K562 (cell line): ENCODE measurements around the gene GSX2. TPM values are rescaled to one million over a fixed set of nuclear protein-coding genes. Genes with fewer than 3 reads are reported as not detected.
A peak's percentile ranks its signal among the peaks of the same experiment; 100 is the strongest.

Experiments
- ATAC-seq: fragments of 200-7000 bp; cut with Tn5 transposase; 3 replicates; pipeline ENCODE4 v1.9.1; 2020; ENCODE audit warnings: moderate library complexity
- BruUV-seq: library from RNA; stranded (reverse); fragments of 400-500 nt; replicated peaks from 2 replicates; lab custom pipeline; 2021; lab: Mats Ljungman, UMichigan
- CTCF ChIA-PET: fragments of 300-600 bp; formaldehyde crosslinking; extraction: SDS; loops from one replicate; lab custom pipeline; 2021; ENCODE audit warnings: low intra/inter-chr PET ratio; lab: Yijun Ruan, JAX
- POLR2A ChIA-PET: fragments of 300-600, 350-650 bp; sonication (Branson Sonifier 250); formaldehyde crosslinking; extraction: SDS; loops from one replicate; lab custom pipeline; 2021; ENCODE audit warnings: antibody characterized with exemption, inconsistent platforms; lab: Yijun Ruan, JAX
- DNase-seq, 4 experiments: peaks; one replicate each; pipeline versions ENCODE4 v3.0.0 to v3.0.0-alpha.2; 2011 to 2018; ENCODE audit warnings: low spot score in 3 of 4, mixed read lengths in 3 of 4; ENCODE audit errors: extremely low read depth in 1 of 4
- FAIRE-seq: peaks from 2 replicates; lab custom pipeline; 2011; peaks lifted over from hg19 to GRCh38; lab: Jason Lieb, UNC
- H2AFZ ChIP-seq: 2 replicates; pipeline ENCODE4 v1.6.0; 2011; ENCODE audit warnings: low read depth, low read length, control low read depth, inconsistent platforms
- H3K27ac ChIP-seq: fragments of 200-600 bp; 3 replicates; pipeline ENCODE4 v1.8.0; 2011; ENCODE audit warnings: low read depth, mild to moderate bottlenecking, control low read depth, inconsistent platforms, low read length, moderate library complexity, mixed read lengths; ENCODE audit errors: extremely low read depth
- H3K27me3 ChIP-seq, 2 experiments: fragments of 300-600 bp in 1 of 2; 2 replicates in 1 of 2; 3 replicates in 1 of 2; pipeline versions ENCODE4 v1.6.0 to v1.8.0; 2011; ENCODE audit warnings: inconsistent platforms in 2 of 2, low read length in 2 of 2, mild to moderate bottlenecking in 1 of 2, mixed read lengths in 1 of 2, moderate library complexity in 1 of 2; ENCODE audit not compliant: control insufficient read depth in 2 of 2, insufficient read depth in 2 of 2
- H3K36me3 ChIP-seq: fragments of 300-600 bp; 3 replicates; pipeline ENCODE4 v1.8.0; 2011; ENCODE audit warnings: mild to moderate bottlenecking, low read length, inconsistent platforms; ENCODE audit not compliant: control insufficient read depth, insufficient read depth
- H3K4me1 ChIP-seq, 2 experiments: fragments of 200-600 bp in 1 of 2; replicated peaks in 1 of 2; 2 replicates in 1 of 2; 3 replicates in 1 of 2; pipeline versions ENCODE4 v1.5.1 to v1.8.0; 2011; ENCODE audit warnings: inconsistent platforms in 2 of 2, low read length in 2 of 2, mild to moderate bottlenecking in 1 of 2, mixed read lengths in 1 of 2, moderate library complexity in 1 of 2; ENCODE audit not compliant: control insufficient read depth in 2 of 2, insufficient read depth in 2 of 2
- H3K4me2 ChIP-seq: 2 replicates; pipeline ENCODE4 v1.6.1; 2011; ENCODE audit warnings: low read length, control low read depth, inconsistent platforms, mixed read lengths; ENCODE audit not compliant: insufficient read depth
- H3K4me3 ChIP-seq: fragments of 200-600 bp; sonication (generic), shearing (Covaris generic); 2 replicates; pipeline ENCODE4 v1.5.1; 2016; ENCODE audit warnings: control low read depth, inconsistent platforms
- H3K79me2 ChIP-seq: fragments of 200-600 bp; 3 replicates; pipeline ENCODE4 v1.8.0; 2011; ENCODE audit warnings: low read length, inconsistent platforms; ENCODE audit not compliant: control insufficient read depth, insufficient read depth
- H3K9ac ChIP-seq, 2 experiments: 2 replicates each; pipeline versions ENCODE4 v1.6.0 to v1.6.1; 2011; ENCODE audit warnings: low read depth in 2 of 2, low read length in 2 of 2, control low read depth in 1 of 2, inconsistent platforms in 1 of 2, mild to moderate bottlenecking in 1 of 2, mixed read lengths in 1 of 2; ENCODE audit not compliant: insufficient read depth in 1 of 2
- H3K9me1 ChIP-seq: one replicate; pipeline ENCODE4 v1.6.0; 2011; ENCODE audit warnings: inconsistent platforms, mild to moderate bottlenecking, low read length, moderate library complexity; ENCODE audit not compliant: control insufficient read depth, insufficient read depth
- H3K9me3 ChIP-seq: replicated peaks from 2 replicates; pipeline ENCODE4 v1.5.1; 2011; ENCODE audit warnings: low read depth, low read length, inconsistent platforms; ENCODE audit not compliant: control insufficient read depth, insufficient read depth
- H4K20me1 ChIP-seq: replicated peaks from 2 replicates; pipeline ENCODE4 v1.6.1; 2011; ENCODE audit warnings: low read length, inconsistent platforms, mixed read lengths; ENCODE audit not compliant: control insufficient read depth, insufficient read depth
- CHCHD3 ChIP-seq: fragments of 250-450 bp; sonication (Bioruptor Pico); IDR thresholded peaks from 2 replicates; pipeline ENCODE4 v2.1.2; 2022; ENCODE audit warnings: mild to moderate bottlenecking
- CXXC5 ChIP-seq: fragments of 250-450 bp; sonication (Bioruptor Pico); IDR thresholded peaks from 2 replicates; pipeline ENCODE4 v1.8.0; 2022; ENCODE audit warnings: inconsistent platforms, mild to moderate bottlenecking, moderate library complexity
- DDX20 ChIP-seq: fragments of 450-650 bp; IDR thresholded peaks from 2 replicates; pipeline ENCODE4 v1.6.1; 2016; ENCODE audit warnings: missing genetic modification characterization, low read depth, mild to moderate bottlenecking, missing compliant biosample characterization, moderate library complexity
- ETS1 ChIP-seq: conservative IDR thresholded peaks from 2 replicates; pipeline ENCODE4 v1.6.1; 2011; ENCODE audit warnings: low read depth, mild to moderate bottlenecking, low read length; ENCODE audit not compliant: control insufficient read depth
- HDGF ChIP-seq: fragments of 450-650 bp; IDR thresholded peaks from 2 replicates; pipeline ENCODE4 v1.6.1; 2016
- MAZ ChIP-seq, 2 experiments: fragments of 450-650 bp in 1 of 2; sonication (generic) in 1 of 2; formaldehyde crosslinking; IDR thresholded peaks in 1 of 2; conservative IDR thresholded peaks in 1 of 2; 2 replicates each; pipeline versions ENCODE4 v1.4.0 to v1.5.0; 2020; ENCODE audit warnings: mild to moderate bottlenecking in 1 of 2, missing genetic modification reagents in 1 of 2
- NFYB ChIP-seq: IDR thresholded peaks from 2 replicates; pipeline ENCODE4 v1.6.1; 2011; ENCODE audit warnings: mild to moderate bottlenecking, moderate library complexity; ENCODE audit not compliant: insufficient read length; ENCODE audit errors: extremely low read depth
- POLR2AphosphoS5 ChIP-seq: IDR thresholded peaks from 2 replicates; pipeline ENCODE4 v1.6.1; 2011; ENCODE audit warnings: mild to moderate bottlenecking, low read depth, low read length, moderate library complexity; ENCODE audit not compliant: control insufficient read depth, insufficient read depth
- RCOR1 ChIP-seq, 2 experiments: IDR thresholded peaks; 2 replicates each; pipeline ENCODE4 v1.6.1; 2012; ENCODE audit warnings: low read depth in 2 of 2, low read length in 2 of 2, borderline replicate concordance in 1 of 2, improper control_type of control experiment in 1 of 2
- SAFB ChIP-seq: fragments of 200-400 bp; formaldehyde crosslinking; IDR thresholded peaks from 2 replicates; pipeline ENCODE4 v1.6.1; 2017; ENCODE audit warnings: low read depth, low read length, borderline replicate concordance
- SMARCA4 ChIP-seq: fragments of 450-650 bp; IDR thresholded peaks from 2 replicates; pipeline ENCODE4 v1.6.1; 2016
- SREBF2 ChIP-seq: sonication (generic); formaldehyde crosslinking; IDR thresholded peaks from 2 replicates; pipeline ENCODE4 v1.4.0; 2020; ENCODE audit warnings: mild to moderate bottlenecking, missing genetic modification reagents
- TAF9B ChIP-seq: fragments of 450-650 bp; IDR thresholded peaks from 2 replicates; pipeline ENCODE4 v1.6.1; 2018; ENCODE audit warnings: mild to moderate bottlenecking; ENCODE audit not compliant: partially characterized antibody
- ZFP30 ChIP-seq: fragments of 250-450 bp; sonication (Bioruptor Pico); IDR thresholded peaks from 2 replicates; pipeline ENCODE4 v1.8.0; 2022; ENCODE audit warnings: moderate library complexity, mild to moderate bottlenecking, inconsistent platforms, borderline replicate concordance
- ZNF274 ChIP-seq: IDR thresholded peaks from 2 replicates; pipeline ENCODE4 v1.6.1; 2011; ENCODE audit warnings: low read depth, mild to moderate bottlenecking, low read length, moderate library complexity, borderline replicate concordance
- ZNF280A ChIP-seq: fragments of 450-650 bp; IDR thresholded peaks from 2 replicates; pipeline ENCODE4 v1.6.1; 2018; ENCODE audit warnings: mild to moderate bottlenecking, low read depth; ENCODE audit not compliant: partially characterized antibody
- WGBS: fragments of 100-300 bp; shearing (Covaris generic); methylation state at CpG from one replicate; pipeline ENCODE4 v1.1.6; 2016; ENCODE audit warnings: low coverage, mixed read lengths; ENCODE audit not compliant: insufficient coverage; ENCODE audit errors: missing lambda C conversion rate; 5-methylcytosine and 5-hydroxymethylcytosine counted together
- in situ Hi-C: fragments of 300-500 bp; cut with MboI; formaldehyde crosslinking; loops from 4 replicates; pipeline ENCODE4 v1.15.0; 2018; ENCODE audit warnings: inconsistent platforms, mixed read lengths
- intact Hi-C: fragments of 100-400 bp; cut with micrococcal nuclease; formaldehyde crosslinking; loops from 2 replicates; pipeline ENCODE4 v1.14.2; 2022
- polyA plus RNA-seq, 8 experiments: library from polyadenylated mRNA; depleted of rRNA in 4 of 8; stranded (reverse) in 5 of 8; unstranded in 3 of 8; fragments of >200 nt; fragmentation: Nextera tagmentation in 2 of 8; fragmentation: Illumina TruSeq in 1 of 8; extraction: Ambion mirVana in 2 of 8; extraction: Trizol in 1 of 8; gene quantifications; 2 replicates each; pipeline versions ENCODE4 v1.2.1 to v1.2.3, GENCODE V29; 2011 to 2014; ENCODE audit warnings: inconsistent platforms in 1 of 8, missing spikeins in 1 of 8
- total RNA-seq, 7 experiments: library from RNA; depleted of rRNA in 6 of 7; stranded (reverse); fragments of >200 nt in 6 of 7; fragmentation: Illumina TruSeq in 2 of 7; extraction: Trizol in 2 of 7; gene quantifications; 2 replicates each; pipeline versions ENCODE4 v1.2.1 to v1.2.3, GENCODE V29; 2011 to 2021; ENCODE audit warnings: low replicate concordance in 1 of 7

Gene GSX2
- total and polyA plus RNA-seq, 9 of the 15 experiments (the other 6 are each of a cell fraction or from before 2014, with no cell fraction given): not detected

- ATAC-seq (peak; percentile 22), DNase-seq (peak; percentile 63 to 80 (median 67)), FAIRE-seq (peak; percentile 86)
- CTCF ChIA-PET: no interaction called here
- Histone ChIP-seq H3K36me3 (no peaks in the 10 kb centered on the region), H3K9me3 (no peaks in the 10 kb centered on the region), H3K9ac (peak overlapping the region; percentile 6 to 34; a peak in 2 of 4 replicates), H3K4me1 (peaks cover 7 to 29% of the 10 kb centered on the region in 2 experiments), H3K4me3 (no peak overlapping the region), H3K79me2 (peaks cover 26% of the 10 kb centered on the region), H2AFZ (peak overlapping the region; percentile 79), H3K27me3 (no peaks in the 10 kb centered on the region), H3K9me1 (no peaks in the 10 kb centered on the region), H3K4me2 (peak overlapping the region; percentile 61), H4K20me1 (no peaks in the 10 kb centered on the region), H3K27ac (peak overlapping the region; percentile 57)
- in situ Hi-C loops (no loop called here), intact Hi-C loops (no loop called here)
- no TSS peak for BruUV-seq
- WGBS: 0% methylated on average over 2 of the region's 2 CpGs
- POLR2A ChIA-PET: interaction anchor here (0.7 to 1.7 kb wide), 3 partner anchors 9 to 729 kb away, joined by 3 to 8 read pairs (median 3); no protein-coding TSS in a partner anchor
- TF ChIP-seq HDGF (no peak), ETS1 (no peak), POLR2AphosphoS5 (peak; percentile 81), SMARCA4 (peak; percentile 77), TAF9B (peak; percentile 25), RCOR1 (IDR thresholded peaks at IDR 0.05; ENCODE audit: borderline replicate concordance in 1 of 2, low read depth in 2 of 2, low read length in 2 of 2) (0 out of 4 replicates have a peak, but pooled peaks of 1 of the 2 experiments have one; percentile 51), ZNF280A (no peak), SREBF2 (CRISPR knock-in tag) (no peak), CHCHD3 (CRISPR knock-in tag) (no peak), ZFP30 (CRISPR knock-in tag) (no peak), DDX20 (tag) (no peak), SAFB (no peak), ZNF274 (0 out of 2 replicates have a peak, but pooled peaks have one; percentile 31), MAZ (CRISPR knock-in tag; conservative IDR thresholded peaks at IDR 0.05 in 1 of 2, IDR thresholded peaks at IDR 0.05 in 1 of 2) (no peak), NFYB (no peak), CXXC5 (CRISPR knock-in tag) (peak; percentile 41; the same call in 1 of the 2 replicates)
Measured at GRCh38 chr4:54066718-54067129, 33.2 kb upstream of the GSX2 start.
